WTC11 (cell line): ENCODE measurements around the gene FANCE. TPM values are rescaled to one million over a fixed set of nuclear protein-coding genes. Genes with fewer than 3 reads are reported as not detected.
"Not testable (repeated sequence)": the region's sequence is repeated elsewhere in the genome, so short reads cannot be mapped to it uniquely, and the experiment has no call there.

ENCODE experiments used
- ATAC-seq: fragments of 200-7000 bp; cut with Tn5 transposase; 2 replicates; pipeline ENCODE4 v1.10.0; 2021; ENCODE audit warnings: mild to moderate bottlenecking, moderate library complexity
- CTCF ChIA-PET: fragments of 300-600 bp; sonication (Branson Sonifier 250); formaldehyde crosslinking; loops from one replicate; lab custom pipeline; 2021; ENCODE audit warnings: antibody characterized with exemption; lab: Charles Lee
- POLR2A ChIA-PET: fragments of 350-600 bp; sonication (Branson Sonifier 250); formaldehyde crosslinking; loops from one replicate; lab custom pipeline; 2021; ENCODE audit warnings: antibody characterized with exemption; lab: Charles Lee
- DNase-seq: peaks from one replicate; pipeline ENCODE4 v3.0.0; 2021; ENCODE audit warnings: low spot score
- H3K27ac Mint-ChIP-seq: 2 replicates; pipeline ENCODE4 v1.8.0; 2021; ENCODE audit warnings: mixed read lengths
- H3K27me3 Mint-ChIP-seq: 2 replicates; pipeline ENCODE4 v1.8.0; 2021; ENCODE audit warnings: low read depth, mild to moderate bottlenecking, moderate library complexity, mixed read lengths
- H3K36me3 Mint-ChIP-seq: 2 replicates; pipeline ENCODE4 v1.8.0; 2021; ENCODE audit warnings: mixed read lengths
- H3K4me1 Mint-ChIP-seq: 2 replicates; pipeline ENCODE4 v1.8.0; 2022; ENCODE audit warnings: mixed read lengths
- H3K4me3 Mint-ChIP-seq: 2 replicates; pipeline ENCODE4 v1.8.0; 2021; ENCODE audit warnings: mild to moderate bottlenecking, moderate library complexity, mixed read lengths
- H3K9me3 Mint-ChIP-seq: 2 replicates; pipeline ENCODE4 v1.8.0; 2021; ENCODE audit warnings: mixed read lengths
- JAZF1 ChIP-seq: fragments of 250-450 bp; sonication (Bioruptor Pico); IDR thresholded peaks from 2 replicates; pipeline ENCODE4 v1.9.0; 2021; ENCODE audit warnings: moderate library complexity, mild to moderate bottlenecking, inconsistent platforms
- SMAD3 ChIP-seq: sonication (generic); formaldehyde crosslinking; IDR thresholded peaks from 2 replicates; pipeline ENCODE4 v1.8.0; 2022; ENCODE audit warnings: missing genetic modification reagents, mild to moderate bottlenecking, borderline replicate concordance
- ZNF121 ChIP-seq: sonication (generic); formaldehyde crosslinking; IDR thresholded peaks from 2 replicates; pipeline ENCODE4 v1.8.0; 2023; ENCODE audit warnings: missing genetic modification reagents
- microRNA-seq: library from miRNA; unstranded; fragments of <30 nt; microRNA quantifications from one replicate; pipeline ENCODE4 v1.2.0, GENCODE V29; 2022; ENCODE audit warnings: borderline number of aligned reads
- total RNA-seq: library from RNA; stranded (reverse); gene quantifications from 3 replicates; pipeline ENCODE4 v1.2.3, GENCODE V29; 2021
- TF ChIP-seq, protein P1 (sequence below): fragments of 250-450 bp; sonication (Bioruptor Pico); conservative IDR thresholded peaks from 2 replicates; pipeline ENCODE4 v1.9.0; 2021; ENCODE audit warnings: mild to moderate bottlenecking

The FANCE gene
- total RNA-seq, 1 experiment from 2014 or later: 22.3 TPM

DNA sequence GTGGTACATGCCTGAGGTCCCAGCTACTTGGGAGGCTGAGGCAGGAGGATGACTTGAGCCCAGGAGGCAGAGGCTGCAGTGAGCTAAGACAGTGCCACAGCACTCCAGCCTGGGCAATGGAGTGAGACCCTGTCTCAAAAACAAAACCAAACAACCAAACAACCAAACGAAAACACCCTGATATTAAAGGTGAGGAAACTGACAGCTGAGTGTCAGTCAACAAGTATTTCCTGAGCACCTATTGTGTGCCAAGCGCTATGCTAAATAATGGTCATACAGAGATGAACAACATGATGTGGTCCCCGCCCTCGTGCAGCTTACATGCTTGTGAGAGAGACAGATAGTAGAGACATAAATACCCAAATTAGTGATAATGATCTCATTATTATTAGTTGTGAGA lies 62.4 kb downstream of the FANCE start:
- ATAC-seq (no peak), DNase-seq (no peak)
- ChIA-PET POLR2A (interaction anchor here (0.7 kb wide), 1 partner anchor 10 kb away, joined by 3 read pairs; no protein-coding TSS in a partner anchor), CTCF (interaction anchor here (0.6 to 1.0 kb wide), 4 partner anchors 8 to 172 kb away, joined by 3 to 5 read pairs (median 3); partner anchors contain the start of gene PPARD)
- Mint-ChIP-seq H3K27ac (no peak overlapping the region), H3K9me3 (no peaks in the 10 kb centered on the region), H3K4me3 (no peak overlapping the region), H3K4me1 (peaks cover 20% of the 10 kb centered on the region), H3K27me3 (peaks cover 14% of the 10 kb centered on the region), H3K36me3 (no peaks in the 10 kb centered on the region)
- TF ChIP-seq ZNF121 (peak; percentile 28; the same call in 1 of the 2 replicates), SMAD3 (CRISPR knock-in tag) (no peak), JAZF1 (CRISPR knock-in tag) (no peak)
- TF ChIP-seq, protein P1, sequence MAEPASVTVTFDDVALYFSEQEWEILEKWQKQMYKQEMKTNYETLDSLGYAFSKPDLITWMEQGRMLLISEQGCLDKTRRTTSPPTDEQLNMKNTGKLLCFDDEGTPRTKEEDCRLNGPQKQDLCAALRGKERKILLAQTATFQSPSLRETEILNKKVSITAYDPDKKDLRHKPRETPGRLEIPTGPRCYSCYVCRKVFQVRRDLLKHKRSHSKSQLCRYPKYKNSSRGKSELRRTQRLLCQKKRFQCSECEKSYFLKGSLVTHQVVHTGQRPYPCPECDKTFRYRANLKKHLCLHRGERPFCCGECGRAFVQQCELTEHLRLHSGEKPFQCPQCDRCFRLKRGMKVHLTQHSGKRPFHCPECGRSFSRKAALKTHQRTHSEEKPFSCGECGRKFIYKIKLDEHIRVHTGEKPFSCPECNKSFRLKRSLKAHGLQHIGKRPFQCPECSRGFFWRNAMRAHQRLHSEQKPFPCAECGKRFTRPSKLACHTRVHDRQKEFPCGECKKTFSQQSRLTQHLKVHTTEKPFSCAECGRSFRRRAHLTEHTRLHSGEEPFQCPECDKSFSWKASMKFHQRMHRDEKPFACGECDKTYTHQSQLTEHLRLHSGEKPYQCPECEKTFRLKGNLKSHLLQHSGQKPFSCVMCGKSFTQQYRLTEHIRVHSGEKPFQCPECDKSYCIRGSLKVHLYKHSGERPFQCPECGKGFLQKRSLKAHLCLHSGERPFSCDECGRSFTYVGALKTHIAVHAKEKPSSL: no peak

DNA sequence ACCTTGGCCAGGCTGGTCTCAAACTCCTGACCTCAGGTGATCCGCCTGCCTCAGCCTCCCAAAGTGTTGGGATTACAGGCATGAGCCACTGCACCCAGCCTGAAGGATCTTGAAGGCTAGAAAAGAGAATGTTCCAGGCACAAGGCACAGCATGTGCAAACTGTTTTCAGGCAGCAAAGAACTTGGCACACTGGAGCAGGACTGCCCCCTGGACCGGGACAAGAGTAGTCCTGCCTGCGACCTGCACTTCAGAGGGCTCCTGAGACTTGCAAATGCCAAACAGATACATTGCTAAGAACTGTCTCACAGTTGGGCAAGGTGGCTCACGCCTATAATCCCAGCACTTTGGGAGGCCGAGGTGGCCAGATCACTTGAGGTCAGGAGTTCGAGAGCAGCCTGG lies 63.8 kb downstream of the FANCE start:
- CTCF ChIA-PET: interaction anchor here (0.6 to 0.7 kb wide), 4 partner anchors 33 to 479 kb away, joined by 3 read pairs; no protein-coding TSS in a partner anchor
- not testable (repeated sequence) for DNase-seq

More for the DNA sequence above, 63.8 kb downstream of the FANCE start:
- H3K4me3 Mint-ChIP-seq, H3K27me3 Mint-ChIP-seq, H3K27ac Mint-ChIP-seq, H3K9me3 Mint-ChIP-seq, H3K36me3 Mint-ChIP-seq: not testable (repeated sequence)
- TF ChIP-seq ZNF121: peak; percentile 72; the same call in 1 of the 2 replicates
- POLR2A ChIA-PET: interaction anchor here (0.7 to 1.0 kb wide), 3 partner anchors 11 to 535 kb away, joined by 3 read pairs; no protein-coding TSS in a partner anchor
- peak; percentile 33; the same call in 1 of the 2 replicates for ATAC-seq
- H3K4me1 Mint-ChIP-seq: peaks cover 17% of the 10 kb centered on the region

Small RNAs within 50 kb of the gene (microRNA-seq; reads per million reads assigned to microRNA genes)
- 2.8 reads per million for gene MIR7111

Other genes starting within 250 kb of the FANCE start
- 1.6 to 2.1 TPM (median 1.8 TPM) in 3 replicates for gene SCUBE3, start 238.4 kb upstream of the FANCE start, total RNA-seq
- 21.4 to 25.8 TPM (median 23.7 TPM) in 3 replicates for gene ZNF76, start 192.6 kb upstream of the FANCE start, total RNA-seq
- gene DEF6, start 154.5 kb upstream of the FANCE start, total RNA-seq: 11.3 to 12.8 TPM (median 11.4 TPM) in 3 replicates
- gene PPARD, start 109.8 kb upstream of the FANCE start, total RNA-seq: 14.7 to 17.1 TPM (median 16.8 TPM) in 3 replicates
- gene RPL10A, start 16.1 kb downstream of the FANCE start, total RNA-seq: 1,829 to 2,044 TPM (median 2,031 TPM) in 3 replicates
- 32.0 to 34.3 TPM (median 33.9 TPM) in 3 replicates for gene TEAD3, start 44.7 kb downstream of the FANCE start, total RNA-seq
- 2.9 to 4.3 TPM (median 3.4 TPM) in 3 replicates for gene TULP1, start 60.6 kb downstream of the FANCE start, total RNA-seq
- gene FKBP5, start 236.6 kb downstream of the FANCE start, total RNA-seq: 27.0 to 29.4 TPM (median 27.2 TPM) in 3 replicates